NT2/D1 (cell line): Measurements from ENCODE around the gene USP20.

ENCODE experiments used
- YY1 ChIP-seq: IDR thresholded peaks from 2 replicates; pipeline ENCODE4 v1.6.1; 2011; ENCODE audit not compliant: insufficient read length, insufficient read depth
- ZNF274 ChIP-seq: IDR thresholded peaks from 2 replicates; pipeline ENCODE4 v1.6.1; 2011; ENCODE audit warnings: mild to moderate bottlenecking, low read depth, low read length

DNA sequence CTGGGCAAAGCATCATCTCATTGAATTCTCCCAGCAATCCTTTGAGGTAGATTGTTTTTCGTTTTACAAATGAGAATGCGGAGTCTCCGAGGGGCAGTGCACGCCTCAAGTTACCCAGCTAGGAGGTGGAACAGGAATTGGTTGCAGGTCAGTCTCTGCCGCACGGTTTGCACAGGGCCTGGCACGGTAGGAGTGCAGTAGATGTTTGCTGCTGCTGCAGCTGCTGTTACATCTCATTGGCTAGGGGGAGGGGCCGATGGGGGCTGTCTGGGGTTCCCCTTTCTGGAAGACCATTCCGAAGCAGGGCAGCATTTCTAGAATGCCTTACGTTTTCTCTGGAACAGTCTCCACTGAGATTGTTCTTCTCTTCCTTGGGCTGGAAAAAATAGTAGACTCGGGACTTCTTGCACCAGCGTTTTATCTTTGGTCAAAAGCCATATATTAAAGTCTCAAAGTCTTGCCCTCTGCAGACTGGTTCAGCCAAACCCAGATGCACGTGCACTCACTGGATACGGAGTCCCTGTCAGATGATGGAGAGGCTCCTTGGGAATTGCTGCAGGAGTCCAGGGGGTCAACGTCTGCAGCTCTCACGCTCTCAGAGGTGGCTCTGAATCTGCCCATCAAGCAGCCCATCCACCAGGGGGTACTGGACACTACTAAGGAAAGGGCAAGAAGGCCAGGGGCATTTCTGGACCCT is 1.2 kb downstream of the USP20 start:
- no peak for TF ChIP-seq YY1
- no peak for TF ChIP-seq ZNF274
